ENCODE measurements around the gene SGTA. TPM values are rescaled to one million over a fixed set of nuclear protein-coding genes. Genes with fewer than 3 reads are reported as not detected.
A peak's percentile ranks its signal among the peaks of the same experiment; 100 is the strongest.
"Not testable (repeated sequence)": the region's sequence is repeated elsewhere in the genome, so short reads cannot be mapped to it uniquely, and the experiment has no call there.

Gene SGTA
- total RNA-seq, 2 donors from 2014 or later = 29.2 to 30.7 TPM

DNA sequence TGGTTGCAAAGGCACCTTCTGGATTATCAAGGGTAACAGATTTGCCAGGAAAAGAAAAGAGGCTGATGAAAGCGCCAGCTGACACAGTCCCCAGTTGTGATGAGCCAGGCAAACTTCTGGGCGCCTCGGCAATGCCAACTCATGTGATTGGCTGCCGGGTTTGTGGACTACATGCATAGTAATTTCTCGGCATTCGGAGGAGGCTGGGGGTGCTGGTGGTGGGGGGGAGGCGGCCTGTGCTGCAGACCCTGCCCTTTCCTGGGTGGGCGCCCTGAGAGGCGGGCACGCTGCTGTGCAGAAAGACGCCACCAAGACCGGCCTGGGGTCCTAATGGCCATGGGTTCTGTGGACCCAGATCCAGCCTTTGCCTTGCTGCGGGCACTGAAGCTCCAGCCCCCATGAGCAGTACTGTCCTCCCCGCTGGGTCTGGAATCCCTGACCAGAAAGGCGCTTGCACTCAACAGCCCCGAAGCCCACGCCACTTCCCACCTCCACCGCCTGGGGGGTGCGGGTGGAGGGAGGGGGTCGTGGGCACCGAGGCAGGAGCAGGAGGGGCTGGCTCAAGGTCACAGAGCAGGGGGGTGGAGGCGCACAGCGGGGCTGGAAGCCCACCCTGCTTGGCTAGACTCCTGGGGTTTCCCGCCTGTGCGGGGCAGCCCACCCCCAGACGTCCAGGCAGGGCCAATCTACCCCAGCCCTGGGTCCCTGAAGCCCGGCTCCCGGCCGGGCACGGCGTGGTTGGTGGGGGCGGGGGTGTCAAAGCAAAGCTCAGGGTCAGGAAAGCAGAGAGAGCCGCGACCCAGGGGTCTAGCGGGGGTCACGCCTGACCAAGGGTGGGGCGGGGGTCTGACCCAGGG lies 62.9 kb downstream of the SGTA start:
- DNase-seq (ENCODE audit: low spot score) = peak; percentile 73
- intact Hi-C loops (cut with DNase I) = no loop called here

DNA sequence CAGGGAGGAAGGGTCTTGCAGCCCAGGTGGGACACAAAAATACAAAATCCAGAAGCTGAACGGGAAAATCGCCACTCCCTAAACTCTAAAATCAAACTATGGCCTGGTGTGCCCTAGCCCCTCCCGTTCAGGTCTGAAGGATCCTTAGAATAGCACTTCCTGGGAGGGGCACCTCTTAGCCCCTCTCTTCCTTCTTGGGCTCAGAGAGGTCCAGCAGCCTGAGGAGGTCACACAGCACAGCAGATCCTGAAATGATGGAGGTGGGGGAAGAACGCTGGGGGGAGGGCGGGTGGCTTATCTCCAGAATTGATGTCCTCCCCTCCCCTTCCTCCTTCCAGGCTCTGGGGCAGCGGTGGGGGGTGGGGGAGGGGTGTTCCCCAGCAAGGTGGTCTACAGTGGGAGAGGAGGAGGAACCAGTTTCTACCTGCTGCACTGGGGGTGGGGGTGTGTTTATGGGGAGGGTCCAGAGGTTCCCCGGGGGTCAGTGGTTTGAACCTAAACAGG lies 63.8 kb downstream of the SGTA start:
- intact Hi-C loops (cut with DNase I) = no loop called here
- no peak for DNase-seq (ENCODE audit: low spot score)

DNA sequence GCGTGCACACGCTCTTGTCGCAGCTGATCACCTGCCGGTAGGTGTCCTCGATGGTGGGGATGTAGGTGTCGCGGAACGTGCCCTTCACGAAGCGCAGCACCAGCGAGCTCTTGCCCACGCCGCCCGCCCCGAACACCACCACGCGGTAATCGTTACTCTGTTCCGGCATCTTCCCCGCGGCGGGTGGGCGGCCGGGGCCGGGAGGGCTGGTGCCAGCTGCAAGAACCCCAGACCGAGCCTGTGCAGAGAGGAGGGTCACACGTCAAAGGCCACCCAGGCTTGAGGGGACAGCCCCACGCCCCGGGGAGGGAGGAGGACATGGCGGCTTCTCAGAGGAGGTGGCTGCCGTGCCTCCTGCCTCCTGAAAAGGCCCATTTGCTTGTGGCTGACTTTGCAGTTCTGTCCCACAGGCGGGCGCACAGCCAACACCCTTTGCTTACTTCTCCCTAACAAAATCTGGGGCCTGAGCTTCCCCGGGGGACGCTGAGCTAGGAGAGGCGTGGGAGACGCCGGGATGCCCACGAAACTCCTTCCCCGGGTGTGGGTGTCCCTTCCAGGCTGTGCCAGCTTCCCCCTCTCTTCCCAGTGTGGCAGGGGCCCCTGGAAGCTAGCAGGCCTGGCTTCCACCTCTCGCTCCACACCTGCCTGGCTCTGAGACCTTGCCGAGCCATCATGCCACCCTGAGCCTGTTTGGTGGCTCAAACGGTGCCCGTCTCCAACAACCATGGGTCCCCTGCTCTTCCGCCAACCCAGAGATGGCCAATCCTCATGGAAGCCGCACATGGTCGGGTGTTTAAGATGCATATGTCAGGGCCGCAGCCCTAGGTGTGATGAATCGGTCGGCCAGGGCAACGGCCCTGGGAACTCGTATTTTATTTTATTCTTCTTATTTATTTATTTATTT lies 65.2 kb downstream of the SGTA start:
- intact Hi-C loops (cut with DNase I) = no loop called here
- DNase-seq (ENCODE audit: low spot score) = no peak

DNA sequence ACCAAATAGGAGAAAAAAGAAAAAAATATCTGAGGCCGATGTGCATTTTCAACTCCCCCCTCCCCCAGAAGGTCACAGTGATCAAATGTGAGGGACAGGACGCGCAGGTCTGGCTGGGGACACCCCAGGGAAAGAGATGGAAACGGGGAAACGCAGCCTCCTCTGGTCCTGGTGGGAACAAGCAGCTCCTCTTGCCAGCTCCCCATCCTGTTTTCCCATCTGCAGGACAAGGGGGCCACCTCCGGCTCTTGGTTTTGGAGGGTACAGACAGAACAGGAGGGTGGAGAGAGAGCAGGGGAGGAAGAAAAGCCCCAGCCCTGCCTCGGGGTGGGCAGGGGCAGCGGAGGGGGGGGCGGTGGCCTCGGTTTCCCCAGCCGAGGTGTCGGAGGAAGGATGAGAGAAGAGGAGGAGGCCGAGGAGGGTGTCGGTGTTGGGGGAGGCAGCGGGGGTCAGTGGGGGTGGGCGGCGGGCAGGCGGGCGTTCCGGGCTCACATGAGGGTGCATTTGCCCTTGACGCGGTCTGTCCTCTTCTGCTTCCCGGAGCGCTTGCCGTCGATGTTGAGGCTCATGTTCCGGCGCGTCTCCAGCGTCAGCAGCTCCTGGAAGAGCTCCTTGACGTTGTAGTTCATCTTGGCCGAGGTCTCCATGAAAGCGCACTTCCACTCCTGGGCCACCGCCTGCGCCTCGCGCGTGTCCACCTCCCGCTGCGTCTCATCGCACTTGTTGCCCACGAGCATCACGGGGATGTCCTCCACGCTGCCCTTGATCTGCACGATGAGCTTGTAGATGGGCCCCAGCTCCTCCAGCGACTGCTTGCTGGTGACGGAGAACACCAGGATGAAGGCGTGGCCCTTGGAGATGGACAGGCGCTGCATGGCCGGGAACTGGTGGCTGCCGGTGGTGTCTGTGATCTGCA lies 66.1 kb downstream of the SGTA start:
- intact Hi-C loops (cut with DNase I) = no loop called here
- DNase-seq (ENCODE audit: low spot score) = no peak

DNA sequence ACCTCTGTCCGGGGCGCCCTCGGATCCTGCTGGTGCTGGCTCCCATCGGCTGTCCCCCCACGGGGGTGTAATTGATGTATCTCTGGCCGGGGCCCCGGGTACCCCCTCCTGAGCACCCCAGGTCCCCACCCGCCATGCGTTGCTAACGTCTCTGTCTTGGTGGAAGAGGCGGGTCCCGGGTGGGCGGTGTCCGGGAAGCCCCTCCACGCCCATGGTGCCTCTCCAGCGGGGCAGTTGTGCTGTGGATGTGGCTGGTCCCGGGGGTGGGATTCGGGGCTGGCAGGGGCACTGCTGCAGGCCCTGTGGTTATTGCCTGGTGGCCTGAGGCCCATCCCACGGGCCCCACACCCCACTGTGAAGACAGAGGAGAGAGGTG lies 66.8 kb downstream of the SGTA start:
- no peak for DNase-seq (ENCODE audit: low spot score)
- intact Hi-C loops (cut with DNase I) = no loop called here

DNA sequence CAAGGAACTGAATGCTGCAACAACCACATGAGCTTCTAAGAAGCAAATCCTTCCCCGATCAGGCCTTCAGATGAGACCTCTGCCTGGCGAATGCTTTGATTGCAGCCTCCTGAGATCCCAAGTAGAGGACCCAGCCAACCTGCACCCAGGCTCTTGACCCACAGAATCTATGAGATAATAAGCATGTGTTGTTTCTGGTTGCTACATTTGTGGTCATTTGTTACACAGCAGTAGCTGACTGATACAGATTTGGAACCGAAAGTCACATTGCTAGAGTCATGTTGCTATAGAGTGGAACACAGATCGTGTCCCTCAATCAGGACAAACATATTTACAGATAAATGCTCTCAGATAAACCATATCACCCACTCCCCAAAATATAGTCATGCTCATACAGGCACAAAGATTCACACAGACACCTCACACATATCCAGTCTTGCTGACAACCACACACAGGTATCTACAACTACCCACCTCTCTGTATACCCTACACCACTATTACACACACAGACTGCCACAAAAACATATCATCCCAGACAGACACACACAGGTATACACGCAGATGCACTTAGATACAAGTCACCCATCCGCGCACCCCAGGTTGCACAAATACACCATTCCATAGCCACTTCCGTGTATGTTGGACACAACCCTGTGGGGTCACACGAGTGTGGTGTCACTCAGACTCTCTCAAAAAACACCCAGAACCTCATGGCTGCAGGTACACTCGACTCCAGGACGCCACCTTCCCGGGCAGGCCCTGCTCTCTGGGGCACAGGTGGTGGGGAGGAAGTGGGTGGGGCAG lies 67.4 kb downstream of the SGTA start:
- DNase-seq (ENCODE audit: low spot score) = no peak
- intact Hi-C loops (cut with DNase I) = no loop called here

DNA sequence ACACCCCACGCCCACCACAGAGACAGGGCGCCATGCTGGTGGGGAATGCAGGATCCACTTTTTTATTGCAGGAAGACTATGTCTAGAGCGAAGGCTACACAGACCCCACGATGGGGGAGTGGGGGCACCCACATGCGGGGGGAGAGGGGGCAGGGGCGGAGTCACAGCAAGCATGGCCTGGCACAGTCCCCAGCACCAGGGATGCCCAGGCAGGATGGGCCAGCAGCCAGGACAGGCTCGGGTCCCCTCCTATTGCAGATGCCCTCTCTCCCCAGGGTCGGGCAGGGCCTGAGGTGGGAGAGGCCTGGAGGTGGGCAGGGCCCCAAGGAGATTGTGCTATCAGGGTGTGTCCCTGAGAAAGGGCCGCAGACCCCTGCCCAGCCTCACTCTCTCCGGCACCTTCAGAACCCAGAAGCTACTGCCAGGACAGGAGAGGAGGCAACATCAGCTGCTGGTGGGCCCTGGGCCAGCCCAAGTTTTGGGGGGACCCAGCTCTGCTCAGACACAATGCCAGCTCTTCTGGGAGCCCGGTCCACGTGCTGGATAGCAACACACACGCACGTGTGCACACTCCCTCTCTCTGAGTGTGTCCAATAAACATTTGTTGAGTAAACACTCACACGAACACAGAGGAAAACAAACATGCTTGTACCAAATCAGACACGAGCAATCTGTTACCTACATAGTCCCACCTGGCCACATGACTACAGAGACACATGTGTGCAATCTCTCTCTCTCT lies 68.4 kb downstream of the SGTA start:
- intact Hi-C loops (cut with DNase I) = no loop called here
- DNase-seq (ENCODE audit: low spot score) = no peak

DNA sequence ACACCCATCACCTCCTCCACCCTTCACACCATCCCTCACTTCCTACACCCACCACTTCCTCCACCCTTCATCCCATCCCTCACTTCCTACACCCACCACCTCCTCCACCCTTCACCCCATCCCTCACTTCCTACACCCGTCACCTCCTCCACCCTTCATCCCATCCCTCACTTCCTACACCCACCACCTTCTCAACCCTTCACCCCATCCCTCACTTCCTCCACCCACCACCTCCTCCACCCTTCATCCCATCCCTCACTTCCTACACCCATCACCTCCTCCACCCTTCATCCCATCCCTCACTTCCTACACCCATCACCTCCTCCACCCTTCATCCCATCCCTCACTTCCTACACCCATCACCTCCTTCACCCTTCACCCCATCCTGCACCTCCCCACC lies 69.0 kb downstream of the SGTA start:
- DNase-seq (ENCODE audit: low spot score); intact Hi-C loops (cut with DNase I): not testable (repeated sequence)

DNA sequence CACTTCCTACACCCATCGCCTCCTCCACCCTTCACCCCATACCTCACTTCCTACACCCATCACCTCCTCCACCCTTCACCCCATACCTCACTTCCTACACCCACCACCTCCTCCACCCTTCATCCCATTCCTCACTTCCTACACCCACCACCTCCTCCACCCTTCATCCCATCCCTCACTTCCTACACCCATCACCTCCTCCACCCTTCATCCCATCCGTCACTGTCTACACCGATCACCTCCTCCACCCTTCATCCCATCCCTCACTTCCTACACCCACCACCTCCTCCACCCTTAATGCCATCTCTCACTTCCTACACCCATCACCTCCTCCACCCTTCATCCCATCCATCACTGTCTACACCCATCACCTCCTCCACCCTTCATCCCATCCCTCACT lies 69.9 kb downstream of the SGTA start:
- intact Hi-C loops (cut with DNase I); DNase-seq (ENCODE audit: low spot score): not testable (repeated sequence)

DNA sequence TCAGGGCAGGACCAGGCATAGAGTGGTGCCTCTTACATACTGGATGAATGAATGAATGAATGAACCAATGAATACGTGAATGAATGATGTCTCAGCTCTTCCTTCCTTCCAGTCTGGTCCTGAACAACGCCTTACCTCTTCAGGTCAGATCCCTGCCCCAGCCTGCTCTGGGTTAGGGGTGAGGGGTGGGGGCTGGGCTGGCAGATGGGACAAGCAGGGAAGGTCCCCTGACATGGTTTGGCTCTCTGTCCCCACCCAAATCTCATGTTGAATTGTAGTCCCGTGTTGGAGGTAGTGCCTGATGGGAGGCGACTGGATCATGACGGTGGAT lies 71.2 kb downstream of the SGTA start:
- no peak for DNase-seq (ENCODE audit: low spot score)
- intact Hi-C loops (cut with DNase I) = no loop called here

DNA sequence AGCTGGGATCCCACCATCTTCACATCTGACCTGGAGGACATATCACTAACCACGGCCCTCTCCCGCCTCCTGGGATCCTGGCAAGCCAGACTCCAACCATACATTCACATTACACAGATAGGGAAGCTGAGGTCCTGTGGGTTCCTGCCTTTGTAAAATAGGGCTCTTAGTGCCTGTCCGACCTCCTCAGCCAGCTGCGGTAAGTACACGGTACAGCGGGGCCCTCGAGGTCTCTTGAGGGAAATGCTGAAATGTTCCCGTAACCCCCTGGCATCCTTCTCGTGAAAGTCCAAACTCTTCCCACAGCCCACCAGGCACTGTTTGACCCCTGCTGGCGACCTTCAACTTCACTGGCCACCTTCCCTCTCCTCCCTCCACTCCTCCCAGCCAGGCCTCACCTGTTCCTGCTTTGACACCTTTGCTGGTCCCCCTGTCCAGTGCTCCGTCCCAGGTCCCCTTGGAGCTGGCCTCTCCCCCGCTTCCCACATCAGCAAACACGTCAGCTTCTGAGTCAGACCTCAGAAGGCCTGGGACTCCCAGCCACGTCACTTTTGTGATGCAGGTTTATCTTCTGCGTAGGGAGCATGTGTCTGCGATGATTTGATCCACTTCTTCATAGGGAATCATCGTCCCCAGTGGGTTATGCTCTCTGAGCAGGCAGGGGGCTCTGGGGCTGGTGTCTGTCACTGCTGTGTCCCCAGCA lies 71.8 kb downstream of the SGTA start:
- no peak for DNase-seq (ENCODE audit: low spot score)
- intact Hi-C loops (cut with DNase I) = no loop called here

DNA sequence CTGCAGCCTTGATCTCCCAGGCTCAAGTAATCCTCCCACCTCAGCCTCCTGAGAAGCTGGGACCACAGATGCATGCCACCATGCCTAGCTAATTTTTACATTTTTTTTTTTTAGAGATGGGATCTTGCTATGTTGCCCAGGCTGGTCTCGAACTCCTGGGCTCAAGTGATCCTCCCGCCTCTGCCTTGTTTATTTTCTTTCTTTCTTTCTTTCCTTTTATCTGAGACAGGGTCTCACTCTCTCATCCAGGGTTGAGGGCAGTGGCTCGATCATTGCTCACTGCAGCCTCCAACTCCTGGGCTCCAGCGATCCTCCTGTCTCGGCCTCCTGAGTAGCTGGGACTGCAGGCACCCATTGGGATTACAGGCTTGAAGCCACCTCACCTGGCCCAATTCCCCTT lies 76.8 kb downstream of the SGTA start:
- no peak for DNase-seq (ENCODE audit: low spot score)
- intact Hi-C loops (cut with DNase I) = no loop called here

Other genes with a start within 250 kb of the SGTA start
- gene GNG7, start 80.6 kb downstream of the SGTA start, total RNA-seq = 1 to 10 TPM; 3.2 to 6.1 TPM
- 10 to 100 TPM; 11.6 to 21.7 TPM for gene DIRAS1, start 61.9 kb downstream of the SGTA start, total RNA-seq
- 10 to 100 TPM; 19.5 to 22.0 TPM for gene SLC39A3, start 43.3 kb downstream of the SGTA start, total RNA-seq
- 10 to 100 TPM; 30.6 to 37.6 TPM for gene THOP1, start 2.2 kb upstream of the SGTA start, total RNA-seq
- 1 to 10 TPM; 2.4 to 3.5 TPM for gene ZNF554, start 36.6 kb upstream of the SGTA start, total RNA-seq
- gene ZNF555, start 58.2 kb upstream of the SGTA start, total RNA-seq = 1 to 10 TPM; 5.1 to 8.0 TPM
- gene ZNF556, start 84.1 kb upstream of the SGTA start, total RNA-seq = under 1 TPM in 1 of 2 donors, not detected in 1; 0.14 TPM
- gene ZNF57, start 117.7 kb upstream of the SGTA start, total RNA-seq = 1 to 10 TPM; 2.4 to 3.0 TPM
- gene ZNF77, start 161.7 kb upstream of the SGTA start, total RNA-seq = 1 to 10 TPM; 2.4 to 4.0 TPM
- gene TLE6, start 194.3 kb upstream of the SGTA start, total RNA-seq = 1 to 10 TPM in 1 of 2 donors, under 1 TPM in 1; 0.57 to 3.4 TPM
- gene TLE2, start 246.0 kb upstream of the SGTA start, total RNA-seq = 10 to 100 TPM; 39.4 to 61.4 TPM